DOHH2 (cell line): ENCODE data around the gene CHAC2.

Source experiments
- H3F3A ChIP-seq: fragments of 200-600 bp; sonication (generic), shearing (Covaris generic); 2 replicates; pipeline ENCODE4 v1.6.0; 2016; ENCODE audit warnings: antibody characterized with exemption, mild to moderate bottlenecking; ENCODE audit not compliant: control insufficient read depth, insufficient read depth
- H3K27ac ChIP-seq: fragments of 200-600 bp; sonication (generic); 2 replicates; pipeline ENCODE4 v1.5.1; 2014; ENCODE audit warnings: low read depth, mild to moderate bottlenecking, low read length, moderate library complexity
- H3K27me3 ChIP-seq: fragments of 200-600 bp; sonication (generic); 2 replicates; pipeline ENCODE4 v1.6.1; 2014; ENCODE audit warnings: mild to moderate bottlenecking, low read length, mixed read lengths; ENCODE audit not compliant: control insufficient read depth
- H3K36me3 ChIP-seq: fragments of 200-600 bp; sonication (generic); 2 replicates; pipeline ENCODE4 v1.6.1; 2014; ENCODE audit warnings: mild to moderate bottlenecking, low read length, moderate library complexity, mixed read lengths; ENCODE audit not compliant: control insufficient read depth
- H3K4me1 ChIP-seq: fragments of 200-600 bp; sonication (generic); 2 replicates; pipeline ENCODE4 v1.6.1; 2014; ENCODE audit warnings: mild to moderate bottlenecking, low read length, mixed read lengths; ENCODE audit not compliant: control insufficient read depth
- H3K4me2 ChIP-seq: fragments of 200-600 bp; sonication (generic); 2 replicates; pipeline ENCODE4 v1.6.0; 2014; ENCODE audit warnings: mild to moderate bottlenecking, low read length, moderate library complexity
- H3K4me3 ChIP-seq: fragments of 200-600 bp; sonication (generic); 2 replicates; pipeline ENCODE4 v1.5.1; 2014; ENCODE audit warnings: mild to moderate bottlenecking, low read length, mixed read lengths
- H3K79me2 ChIP-seq: fragments of 200-600 bp; sonication (generic); 2 replicates; pipeline ENCODE4 v1.6.1; 2014; ENCODE audit warnings: mild to moderate bottlenecking, low read length, mixed read lengths; ENCODE audit not compliant: control insufficient read depth
- H3K9me2 ChIP-seq: fragments of 200-600 bp; sonication (generic); replicated peaks from 2 replicates; pipeline ENCODE4 v1.6.1; 2014; ENCODE audit warnings: mild to moderate bottlenecking, low read length, mixed read lengths; ENCODE audit not compliant: control insufficient read depth
- H3K9me3 ChIP-seq: fragments of 200-600 bp; sonication (generic); 2 replicates; pipeline ENCODE4 v1.6.1; 2014; ENCODE audit warnings: antibody characterized with exemption, low read length, mixed read lengths; ENCODE audit not compliant: control insufficient read depth, insufficient read depth
- H4K20me1 ChIP-seq: fragments of 200-600 bp; sonication (generic); 2 replicates; pipeline ENCODE4 v1.6.0; 2014; ENCODE audit warnings: low read depth, mild to moderate bottlenecking, antibody characterized with exemption, low read length, moderate library complexity; ENCODE audit not compliant: control insufficient read depth, insufficient read depth
- CTCF ChIP-seq: fragments of 200-600 bp; sonication (generic); IDR thresholded peaks from one replicate; pipeline ENCODE4 v1.5.1; 2014; ENCODE audit warnings: antibody characterized with exemption, mild to moderate bottlenecking, low read depth, low read length; ENCODE audit not compliant: poor library complexity, severe bottlenecking
- EZH2phosphoT487 ChIP-seq: fragments of 200-600 bp; sonication (generic); IDR thresholded peaks from 2 replicates; pipeline ENCODE4 v1.6.1; 2017; ENCODE audit warnings: borderline replicate concordance, mild to moderate bottlenecking, antibody characterized with exemption, low read length, moderate library complexity, mixed read lengths

CHAC2 gene

DNA sequence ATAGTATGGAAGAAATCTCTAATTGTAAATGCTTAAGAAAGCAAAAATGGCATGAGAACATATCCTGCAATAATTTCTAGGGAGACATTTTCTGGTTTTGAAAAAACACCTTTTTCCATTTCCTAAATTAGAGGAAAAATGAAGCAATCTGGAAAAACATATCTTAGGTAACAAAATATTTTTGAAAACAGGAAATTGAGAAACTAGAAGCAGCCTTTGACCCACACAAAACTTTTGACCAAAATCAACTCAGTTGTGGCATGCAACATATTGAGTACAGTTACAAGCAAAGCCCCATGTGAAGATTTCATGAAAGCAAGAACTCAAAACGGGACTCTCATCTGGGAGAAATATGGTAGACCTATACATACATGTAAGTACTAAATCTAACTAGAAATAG is 28.6 kb upstream of the CHAC2 start:
- Histone ChIP-seq H3K79me2 (no peaks in the 10 kb centered on the region), H3K9me2 (no peaks in the 10 kb centered on the region), H3K4me1 (no peaks in the 10 kb centered on the region), H3F3A (0 out of 2 replicates have a peak, but pooled peaks cover 3% of the 10 kb centered on the region), H3K36me3 (peaks cover 3% of the 10 kb centered on the region; the same call in 1 of the 2 replicates), H3K27me3 (no peaks in the 10 kb centered on the region), H3K27ac (no peak overlapping the region), H3K4me2 (no peak overlapping the region), H3K4me3 (no peak overlapping the region), H3K9me3 (no peaks in the 10 kb centered on the region), H4K20me1 (no peaks in the 10 kb centered on the region)
- TF ChIP-seq EZH2phosphoT487 (no peak), CTCF (no peak)

DNA sequence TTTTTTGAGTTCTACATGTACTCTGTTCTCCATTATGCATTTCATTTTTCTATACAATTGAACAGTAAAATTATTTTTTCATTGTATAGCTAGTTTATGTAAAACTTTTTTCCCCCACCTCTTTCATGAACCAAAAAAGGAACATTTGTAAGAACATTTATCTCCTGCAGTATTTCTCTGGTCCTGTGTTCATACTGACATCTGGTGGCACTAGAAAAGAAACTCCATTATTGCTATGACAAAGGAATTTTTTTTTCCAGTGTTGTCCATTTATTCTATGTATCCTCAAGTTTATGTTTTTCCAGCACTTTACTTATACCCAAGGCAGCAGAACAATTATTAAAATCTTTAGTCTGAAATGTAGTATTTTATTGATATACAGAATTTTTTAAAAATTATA is 27.4 kb upstream of the CHAC2 start:
- Histone ChIP-seq H3K4me3 (no peak overlapping the region), H3K9me2 (no peaks in the 10 kb centered on the region), H3K4me1 (peaks cover 8% of the 10 kb centered on the region; the same call in 1 of the 2 replicates), H3K27me3 (no peaks in the 10 kb centered on the region), H3K36me3 (no peaks in the 10 kb centered on the region; the same call in 1 of the 2 replicates), H3K4me2 (no peak overlapping the region), H3K79me2 (no peaks in the 10 kb centered on the region), H3K9me3 (no peaks in the 10 kb centered on the region), H3F3A (0 out of 2 replicates have a peak, but pooled peaks cover 3% of the 10 kb centered on the region), H4K20me1 (no peaks in the 10 kb centered on the region), H3K27ac (no peak overlapping the region)
- TF ChIP-seq EZH2phosphoT487 (no peak), CTCF (no peak)

GRCh38 chr2:53744395-53745065 is 23.1 kb upstream of the CHAC2 start:
- Histone ChIP-seq H3K9me2 (no peaks in the 10 kb centered on the region), H3K27ac (no peak overlapping the region), H3K9me3 (no peaks in the 10 kb centered on the region), H3K4me1 (peaks cover 8% of the 10 kb centered on the region; the same call in 1 of the 2 replicates), H3F3A (no peaks in the 10 kb centered on the region), H3K27me3 (no peaks in the 10 kb centered on the region), H4K20me1 (no peaks in the 10 kb centered on the region), H3K4me2 (peak overlapping the region; percentile 21; the same call in 1 of the 2 replicates), H3K79me2 (no peaks in the 10 kb centered on the region), H3K4me3 (no peak overlapping the region), H3K36me3 (peaks cover 8% of the 10 kb centered on the region)
- no peak for TF ChIP-seq CTCF
- no peak for TF ChIP-seq EZH2phosphoT487
